ENCODE results near the gene ZNF280D.

ZNF280D gene

GRCh38 chr15:56775641-56776040 is 42.3 kb upstream of the ZNF280D start:
- no peak for DNase-seq (ENCODE audit: low read depth, low spot score)
- peaks cover 4% of the 10 kb centered on the region; the same call in 1 of the 2 replicates for H3K9me3 ChIP-seq (ENCODE audit: insufficient read depth, low read length)
- no peak overlapping the region for H3K9ac ChIP-seq (ENCODE audit: insufficient read length, low read depth)
- no peaks in the 10 kb centered on the region for H3K36me3 ChIP-seq (ENCODE audit: insufficient read depth, insufficient read length, low read length)
- TF ChIP-seq YY1 (IDR thresholded peaks at IDR 0.05; ENCODE audit: insufficient read depth, insufficient read length) = no peak
- no peak for TF ChIP-seq ZNF274 (IDR thresholded peaks at IDR 0.05; ENCODE audit: low read depth, low read length)
- no peak for TF ChIP-seq SUZ12 (IDR thresholded peaks at IDR 0.05; ENCODE audit: extremely low read depth, insufficient read depth, insufficient read length)
- H3K4me3 ChIP-seq (ENCODE audit: insufficient read length, low read depth) = no peak overlapping the region
- no peaks in the 10 kb centered on the region for H3K4me1 ChIP-seq (ENCODE audit: insufficient read depth, insufficient read length)
- no peaks in the 10 kb centered on the region for H3K27me3 ChIP-seq (ENCODE audit: insufficient read depth, insufficient read length)

- no peak overlapping the region for H3K4me3 ChIP-seq (ENCODE audit: insufficient read length, low read depth)
- peaks cover 3% of the 10 kb centered on the region; the same call in 1 of the 2 replicates for H3K9me3 ChIP-seq (ENCODE audit: insufficient read depth, low read length)
- no peak overlapping the region for H3K9ac ChIP-seq (ENCODE audit: insufficient read length, low read depth)
- TF ChIP-seq SUZ12 (IDR thresholded peaks at IDR 0.05; ENCODE audit: extremely low read depth, insufficient read depth, insufficient read length) = no peak
- TF ChIP-seq YY1 (IDR thresholded peaks at IDR 0.05; ENCODE audit: insufficient read depth, insufficient read length) = no peak
- TF ChIP-seq ZNF274 (IDR thresholded peaks at IDR 0.05; ENCODE audit: low read depth, low read length) = no peak
- no peaks in the 10 kb centered on the region for H3K4me1 ChIP-seq (ENCODE audit: insufficient read depth, insufficient read length)
- no peaks in the 10 kb centered on the region for H3K36me3 ChIP-seq (ENCODE audit: insufficient read depth, insufficient read length, low read length)
- no peak for DNase-seq (ENCODE audit: low read depth, low spot score)
- H3K27me3 ChIP-seq (ENCODE audit: insufficient read depth, insufficient read length) = no peaks in the 10 kb centered on the region
Observed at GRCh38 chr15:56774356-56774755, 41.0 kb upstream of the ZNF280D start.

GRCh38 chr15:56772868-56773639 is 39.7 kb upstream of the ZNF280D start:
- no peak for DNase-seq (ENCODE audit: low read depth, low spot score)
- no peaks in the 10 kb centered on the region for H3K36me3 ChIP-seq (ENCODE audit: insufficient read depth, insufficient read length, low read length)

GRCh38 chr15:56770173-56770572 is 36.9 kb upstream of the ZNF280D start:
- no peaks in the 10 kb centered on the region for H3K27me3 ChIP-seq (ENCODE audit: insufficient read depth, insufficient read length)
- no peak overlapping the region for H3K9ac ChIP-seq (ENCODE audit: insufficient read length, low read depth)
- DNase-seq (ENCODE audit: low read depth, low spot score) = no peak
- no peaks in the 10 kb centered on the region for H3K9me3 ChIP-seq (ENCODE audit: insufficient read depth, low read length)
- H3K36me3 ChIP-seq (ENCODE audit: insufficient read depth, insufficient read length, low read length) = no peaks in the 10 kb centered on the region
- H3K4me1 ChIP-seq (ENCODE audit: insufficient read depth, insufficient read length) = no peaks in the 10 kb centered on the region
- no peak overlapping the region for H3K4me3 ChIP-seq (ENCODE audit: insufficient read length, low read depth)
- TF ChIP-seq SUZ12 (IDR thresholded peaks at IDR 0.05; ENCODE audit: extremely low read depth, insufficient read depth, insufficient read length) (no peak), ZNF274 (IDR thresholded peaks at IDR 0.05; ENCODE audit: low read depth, low read length) (no peak), YY1 (IDR thresholded peaks at IDR 0.05; ENCODE audit: insufficient read depth, insufficient read length) (no peak)

More at GRCh38 chr15:56772868-56773639, 39.7 kb upstream of the ZNF280D start:
- no peaks in the 10 kb centered on the region for H3K27me3 ChIP-seq (ENCODE audit: insufficient read depth, insufficient read length)
- H3K9me3 ChIP-seq (ENCODE audit: insufficient read depth, low read length) = no peaks in the 10 kb centered on the region
- no peaks in the 10 kb centered on the region for H3K4me1 ChIP-seq (ENCODE audit: insufficient read depth, insufficient read length)
- H3K9ac ChIP-seq (ENCODE audit: insufficient read length, low read depth) = no peak overlapping the region
- TF ChIP-seq SUZ12 (IDR thresholded peaks at IDR 0.05; ENCODE audit: extremely low read depth, insufficient read depth, insufficient read length) = no peak
- no peak for TF ChIP-seq YY1 (IDR thresholded peaks at IDR 0.05; ENCODE audit: insufficient read depth, insufficient read length)
- TF ChIP-seq ZNF274 (IDR thresholded peaks at IDR 0.05; ENCODE audit: low read depth, low read length) = no peak
- H3K4me3 ChIP-seq (ENCODE audit: insufficient read length, low read depth) = no peak overlapping the region

GRCh38 chr15:56767315-56767714 is 34.0 kb upstream of the ZNF280D start:
- Histone ChIP-seq H3K4me3 (ENCODE audit: insufficient read length, low read depth) (no peak overlapping the region), H3K36me3 (ENCODE audit: insufficient read depth, insufficient read length, low read length) (no peaks in the 10 kb centered on the region), H3K27me3 (ENCODE audit: insufficient read depth, insufficient read length) (no peaks in the 10 kb centered on the region), H3K4me1 (ENCODE audit: insufficient read depth, insufficient read length) (no peaks in the 10 kb centered on the region), H3K9ac (ENCODE audit: insufficient read length, low read depth) (no peak overlapping the region), H3K9me3 (ENCODE audit: insufficient read depth, low read length) (no peaks in the 10 kb centered on the region)
- no peak for TF ChIP-seq YY1 (IDR thresholded peaks at IDR 0.05; ENCODE audit: insufficient read depth, insufficient read length)
- no peak for TF ChIP-seq SUZ12 (IDR thresholded peaks at IDR 0.05; ENCODE audit: extremely low read depth, insufficient read depth, insufficient read length)
- no peak for TF ChIP-seq ZNF274 (IDR thresholded peaks at IDR 0.05; ENCODE audit: low read depth, low read length)
- no peak for DNase-seq (ENCODE audit: low read depth, low spot score)

GRCh38 chr15:56765251-56765650 is 31.9 kb upstream of the ZNF280D start:
- no peak overlapping the region for H3K4me3 ChIP-seq (ENCODE audit: insufficient read length, low read depth)
- H3K9ac ChIP-seq (ENCODE audit: insufficient read length, low read depth) = no peak overlapping the region
- H3K36me3 ChIP-seq (ENCODE audit: insufficient read depth, insufficient read length, low read length) = no peaks in the 10 kb centered on the region
- H3K9me3 ChIP-seq (ENCODE audit: insufficient read depth, low read length) = no peaks in the 10 kb centered on the region
- no peaks in the 10 kb centered on the region for H3K4me1 ChIP-seq (ENCODE audit: insufficient read depth, insufficient read length)
- no peak for DNase-seq (ENCODE audit: low read depth, low spot score)
- no peaks in the 10 kb centered on the region for H3K27me3 ChIP-seq (ENCODE audit: insufficient read depth, insufficient read length)
- TF ChIP-seq YY1 (IDR thresholded peaks at IDR 0.05; ENCODE audit: insufficient read depth, insufficient read length) (no peak), ZNF274 (IDR thresholded peaks at IDR 0.05; ENCODE audit: low read depth, low read length) (no peak), SUZ12 (IDR thresholded peaks at IDR 0.05; ENCODE audit: extremely low read depth, insufficient read depth, insufficient read length) (no peak)

GRCh38 chr15:56763141-56763895 is 30.0 kb upstream of the ZNF280D start:
- H3K27me3 ChIP-seq (ENCODE audit: insufficient read depth, insufficient read length) = no peaks in the 10 kb centered on the region
- H3K4me3 ChIP-seq (ENCODE audit: insufficient read length, low read depth) = no peak overlapping the region
- DNase-seq (ENCODE audit: low read depth, low spot score) = no peak
- no peaks in the 10 kb centered on the region for H3K4me1 ChIP-seq (ENCODE audit: insufficient read depth, insufficient read length)
- H3K9me3 ChIP-seq (ENCODE audit: insufficient read depth, low read length) = no peaks in the 10 kb centered on the region
- H3K9ac ChIP-seq (ENCODE audit: insufficient read length, low read depth) = no peak overlapping the region
- no peaks in the 10 kb centered on the region for H3K36me3 ChIP-seq (ENCODE audit: insufficient read depth, insufficient read length, low read length)
- no peak for TF ChIP-seq SUZ12 (IDR thresholded peaks at IDR 0.05; ENCODE audit: extremely low read depth, insufficient read depth, insufficient read length)
- TF ChIP-seq YY1 (IDR thresholded peaks at IDR 0.05; ENCODE audit: insufficient read depth, insufficient read length) = no peak
- TF ChIP-seq ZNF274 (IDR thresholded peaks at IDR 0.05; ENCODE audit: low read depth, low read length) = no peak
